IMR-90 (cell line): ENCODE data around the gene FOXP4. TPM values are rescaled to one million over a fixed set of nuclear protein-coding genes. Genes with fewer than 3 reads are reported as not detected.

ENCODE experiments used
- ATAC-seq: fragments of 200-7000 bp; cut with Tn5 transposase; 2 replicates; pipeline ENCODE4 v1.9.1; 2020; ENCODE audit warnings: low read depth, mild to moderate bottlenecking, moderate library complexity
- BruUV-seq: library from RNA; stranded (reverse); fragments of 400-500 nt; replicated peaks from 2 replicates; lab custom pipeline; 2021; lab: Mats Ljungman, UMichigan
- CTCF ChIA-PET: fragments of 300-600 bp; formaldehyde crosslinking; extraction: SDS; loops from one replicate; lab custom pipeline; 2021; ENCODE audit warnings: antibody characterized with exemption; lab: Yijun Ruan, JAX
- POLR2A ChIA-PET: fragments of 300-600 bp; sonication (Branson Sonifier 250); formaldehyde crosslinking; loops from one replicate; lab custom pipeline; 2022; ENCODE audit warnings: antibody characterized with exemption; ENCODE audit not compliant: unreplicated experiment; lab: Charles Lee
- DNase-seq: peaks from one replicate; pipeline ENCODE4 v3.0.0; 2013
- H2AFZ ChIP-seq: replicated peaks from 2 replicates; pipeline ENCODE3; 2013; ENCODE audit warnings: low read length, mild to moderate bottlenecking; ENCODE audit not compliant: poor library complexity
- H2AK5ac ChIP-seq: 2 replicates; pipeline ENCODE4 v1.6.1; 2013; ENCODE audit warnings: low read depth, low read length, inconsistent platforms
- H2AK9ac ChIP-seq: replicated peaks from 2 replicates; pipeline ENCODE3; 2013; ENCODE audit warnings: mild to moderate bottlenecking, low read depth, low read length, moderate library complexity; ENCODE audit not compliant: poor library complexity
- H2BK120ac ChIP-seq: 2 replicates; pipeline ENCODE4 v1.6.1; 2013; ENCODE audit warnings: low read depth, low read length, inconsistent platforms
- H2BK15ac ChIP-seq: 3 replicates; pipeline ENCODE4 v1.6.1; 2013; ENCODE audit warnings: low read depth, low read length, inconsistent platforms
- H2BK20ac ChIP-seq: 2 replicates; pipeline ENCODE4 v1.6.1; 2013; ENCODE audit warnings: low read depth, mild to moderate bottlenecking, inconsistent platforms, low read length, moderate library complexity
- H2BK5ac ChIP-seq: 2 replicates; pipeline ENCODE4 v1.6.1; 2013; ENCODE audit warnings: mild to moderate bottlenecking, low read depth, low read length, inconsistent platforms; ENCODE audit not compliant: poor library complexity, severe bottlenecking
- H3K14ac ChIP-seq: replicated peaks from 2 replicates; pipeline ENCODE4 v1.6.1; 2013; ENCODE audit warnings: low read depth, low read length, inconsistent platforms
- H3K18ac ChIP-seq: 2 replicates; pipeline ENCODE4 v1.6.1; 2013; ENCODE audit warnings: low read depth, low read length, control low read depth
- H3K23ac ChIP-seq: 2 replicates; pipeline ENCODE4 v1.6.1; 2013; ENCODE audit warnings: low read depth, low read length, inconsistent platforms
- H3K27ac ChIP-seq: 2 replicates; pipeline ENCODE4 v1.5.1; 2013; ENCODE audit warnings: mild to moderate bottlenecking, control low read depth, low read length; ENCODE audit not compliant: insufficient read depth
- H3K27me3 ChIP-seq: 2 replicates; pipeline ENCODE4 v1.6.1; 2013; ENCODE audit warnings: low read length; ENCODE audit not compliant: control insufficient read depth, insufficient read depth
- H3K36me3 ChIP-seq: 2 replicates; pipeline ENCODE4 v1.6.1; 2013; ENCODE audit warnings: low read length, mixed read lengths; ENCODE audit not compliant: control insufficient read depth, insufficient read depth
- H3K4ac ChIP-seq: 2 replicates; pipeline ENCODE4 v1.6.1; 2013; ENCODE audit warnings: low read depth, low read length, inconsistent platforms
- H3K4me1 ChIP-seq: 2 replicates; pipeline ENCODE4 v1.6.1; 2013; ENCODE audit warnings: low read length, mixed read lengths; ENCODE audit not compliant: control insufficient read depth, insufficient read depth
- H3K4me2 ChIP-seq: 2 replicates; pipeline ENCODE4 v1.6.1; 2013; ENCODE audit warnings: low read depth, mild to moderate bottlenecking, control low read depth, low read length, moderate library complexity
- H3K4me3 ChIP-seq: 2 replicates; pipeline ENCODE4 v1.5.1; 2013; ENCODE audit warnings: low read depth, mild to moderate bottlenecking, control low read depth, low read length, moderate library complexity; ENCODE audit not compliant: insufficient read depth
- H3K56ac ChIP-seq: 2 replicates; pipeline ENCODE4 v1.6.1; 2013; ENCODE audit warnings: low read length, inconsistent platforms; ENCODE audit not compliant: insufficient read depth; ENCODE audit errors: extremely low read depth
- H3K79me1 ChIP-seq, 2 experiments: 2 replicates each; pipeline ENCODE4 v1.6.1; 2013; ENCODE audit warnings: low read length in 2 of 2, inconsistent platforms in 1 of 2, low read depth in 1 of 2
- H3K9ac ChIP-seq: 2 replicates; pipeline ENCODE4 v1.6.1; 2013; ENCODE audit warnings: low read depth, low read length, control low read depth
- H3K9me1 ChIP-seq: 2 replicates; pipeline ENCODE4 v1.6.1; 2013; ENCODE audit warnings: low read length, inconsistent platforms; ENCODE audit not compliant: insufficient read depth
- H3K9me3 ChIP-seq: 2 replicates; pipeline ENCODE4 v1.6.1; 2013; ENCODE audit warnings: low read length; ENCODE audit not compliant: control insufficient read depth, insufficient read depth
- H4K20me1 ChIP-seq: 2 replicates; pipeline ENCODE4 v1.6.1; 2013; ENCODE audit warnings: low read length, inconsistent platforms; ENCODE audit not compliant: insufficient read depth
- H4K5ac ChIP-seq: 2 replicates; pipeline ENCODE4 v1.6.1; 2013; ENCODE audit warnings: mild to moderate bottlenecking, low read depth, low read length, control low read depth
- H4K8ac ChIP-seq, 2 experiments: 2 replicates each; pipeline ENCODE4 v1.6.1; 2013; ENCODE audit warnings: low read depth in 2 of 2, low read length in 2 of 2, control low read depth in 1 of 2, inconsistent platforms in 1 of 2
- H4K91ac ChIP-seq: 2 replicates; pipeline ENCODE4 v1.6.1; 2013; ENCODE audit warnings: low read depth, low read length, inconsistent platforms; ENCODE audit not compliant: insufficient read depth
- BHLHE40 ChIP-seq: fragments of 150-350 bp; IDR thresholded peaks from 2 replicates; pipeline ENCODE4 v1.6.1; 2016; ENCODE audit warnings: mild to moderate bottlenecking, low read depth, low read length
- CEBPB ChIP-seq: IDR thresholded peaks from 2 replicates; pipeline ENCODE4 v1.6.1; 2012; ENCODE audit warnings: low read depth, low read length, improper control_type of control experiment
- CHD1 ChIP-seq: IDR thresholded peaks from 2 replicates; pipeline ENCODE4 v1.6.1; 2012; ENCODE audit warnings: low read depth, low read length, improper control_type of control experiment
- ELK1 ChIP-seq: fragments of 150-350 bp; IDR thresholded peaks from 2 replicates; pipeline ENCODE4 v1.6.1; 2016; ENCODE audit warnings: low read depth, mild to moderate bottlenecking, low read length, moderate library complexity, borderline replicate concordance
- FOS ChIP-seq: fragments of 150-350 bp; IDR thresholded peaks from 2 replicates; pipeline ENCODE4 v1.6.1; 2016; ENCODE audit warnings: low read depth, low read length
- MAFK ChIP-seq: IDR thresholded peaks from 2 replicates; pipeline ENCODE4 v1.6.1; 2012; ENCODE audit warnings: low read depth, low read length, improper control_type of control experiment
- MAZ ChIP-seq: IDR thresholded peaks from 2 replicates; pipeline ENCODE4 v1.6.1; 2012; ENCODE audit warnings: low read depth, mild to moderate bottlenecking, low read length, improper control_type of control experiment, moderate library complexity, borderline replicate concordance
- MXI1 ChIP-seq: IDR thresholded peaks from 2 replicates; pipeline ENCODE4 v1.6.1; 2012; ENCODE audit warnings: low read depth, mild to moderate bottlenecking, low read length, moderate library complexity, borderline replicate concordance
- NFE2L2 ChIP-seq: fragments of 150-350 bp; IDR thresholded peaks from 2 replicates; pipeline ENCODE4 v1.6.1; 2016; ENCODE audit warnings: low read depth, mild to moderate bottlenecking, low read length
- POLR2A ChIP-seq: IDR thresholded peaks from 2 replicates; pipeline ENCODE4 v1.6.1; 2012; ENCODE audit warnings: mild to moderate bottlenecking, low read depth, low read length
- RAD21 ChIP-seq: IDR thresholded peaks from 2 replicates; pipeline ENCODE4 v1.6.1; 2012; ENCODE audit warnings: low read length, improper control_type of control experiment
- RCOR1 ChIP-seq: IDR thresholded peaks from 2 replicates; pipeline ENCODE4 v1.6.1; 2012; ENCODE audit warnings: mild to moderate bottlenecking, low read length, improper control_type of control experiment; ENCODE audit not compliant: insufficient replicate concordance
- RFX5 ChIP-seq: IDR thresholded peaks from 2 replicates; pipeline ENCODE4 v1.8.0; 2012; ENCODE audit warnings: low read depth, mild to moderate bottlenecking, low read length, moderate library complexity
- SMC3 ChIP-seq: fragments of 150-350 bp; IDR thresholded peaks from 2 replicates; pipeline ENCODE4 v1.6.1; 2016; ENCODE audit warnings: low read depth, mild to moderate bottlenecking, antibody characterized with exemption, low read length, moderate library complexity
- WGBS, 2 experiments: methylation state at CpG; one replicate each; pipeline versions ENCODE4 v1.1.5 to v1.1.7; 2013; ENCODE audit warnings: missing lambda C conversion rate in 2 of 2; ENCODE audit not compliant: insufficient read length in 1 of 2; ENCODE audit errors: extremely low coverage in 2 of 2; 5-methylcytosine and 5-hydroxymethylcytosine counted together
- dilution Hi-C: fragments of 300-500 bp; cut with HindIII; formaldehyde crosslinking; loops from one replicate; pipeline ENCODE4 v1.14.3; 2018; ENCODE audit warnings: low sequenced_read_pairs; ENCODE audit not compliant: unreplicated experiment
- in situ Hi-C: fragments of 300-500 bp; cut with MboI; formaldehyde crosslinking; loops from 3 replicates; pipeline ENCODE4 v1.14.3; 2019; ENCODE audit warnings: low sequenced_read_pairs, inconsistent platforms, mixed read lengths
- intact Hi-C: fragments of 100-400 bp; cut with micrococcal nuclease; formaldehyde crosslinking; loops from 2 replicates; pipeline ENCODE4 v1.10.0; 2022
- polyA plus RNA-seq, 3 experiments: library from polyadenylated mRNA; depleted of rRNA; stranded (reverse); fragments of >200 nt; gene quantifications; 2 replicates each; pipeline ENCODE4 v1.2.3, GENCODE V29; 2012; ENCODE audit warnings: low replicate concordance in 1 of 3
- total RNA-seq: library from RNA; depleted of rRNA; stranded (reverse); fragments of >200 nt; gene quantifications from 2 replicates; pipeline ENCODE4 v1.2.3, GENCODE V29; 2012
- TF ChIP-seq, protein P1 (sequence below): conservative IDR thresholded peaks from 2 replicates; pipeline ENCODE4 v1.5.1; 2012; ENCODE audit warnings: mild to moderate bottlenecking, low read depth, low read length, improper control_type of control experiment
- TF ChIP-seq, protein P2 (sequence below): fragments of 150-350 bp; IDR thresholded peaks from 2 replicates; pipeline ENCODE4 v1.6.1; 2017; ENCODE audit warnings: mild to moderate bottlenecking, antibody characterized with exemption, low read length, low read depth

Gene FOXP4
- total and polyA plus RNA-seq, 2 of the 4 experiments (the other 2 are of a cell fraction): 0.72 to 9.5 TPM

- ATAC-seq: no peak
- intact Hi-C loops: no loop called here
- peaks cover 11% of the 10 kb centered on the region for H3K36me3 ChIP-seq
- H3K9me1 ChIP-seq: 0 out of 2 replicates have a peak, but pooled peaks cover 5% of the 10 kb centered on the region
- H4K20me1 ChIP-seq: peaks cover 34% of the 10 kb centered on the region
- no peak overlapping the region for H3K18ac ChIP-seq
- no peak overlapping the region for H3K56ac ChIP-seq
- H3K14ac ChIP-seq: no peak overlapping the region
- H2BK5ac ChIP-seq: no peak overlapping the region
- DNase-seq: no peak
- H3K79me1 ChIP-seq: peaks cover 11 to 30% of the 10 kb centered on the region in 2 experiments
- no peak overlapping the region for H2BK15ac ChIP-seq
- in situ Hi-C loops: no loop called here
- no peak overlapping the region for H2BK120ac ChIP-seq
- no peak overlapping the region for H3K4me3 ChIP-seq
- no peak overlapping the region for H2AK9ac ChIP-seq
- H3K4me2 ChIP-seq: no peak overlapping the region
- dilution Hi-C loops: no loop called here
- CTCF ChIA-PET: no interaction called here
- no peak overlapping the region for H3K27ac ChIP-seq
- H4K91ac ChIP-seq: no peak overlapping the region
- H4K8ac ChIP-seq: no peak overlapping the region
- H3K9me3 ChIP-seq: no peaks in the 10 kb centered on the region
- H4K5ac ChIP-seq: no peak overlapping the region
- H3K9ac ChIP-seq: no peak overlapping the region
- BruUV-seq: no TSS peak
- no peak overlapping the region for H2BK20ac ChIP-seq
- peaks cover 7% of the 10 kb centered on the region for H3K4me1 ChIP-seq
- H3K23ac ChIP-seq: no peak overlapping the region
- WGBS, 2 experiments: 71% methylated on average over 4 of the region's 10 CpGs; no CpG with 5 or more reads in 1 of the 2 experiments
- POLR2A ChIA-PET: no interaction called here
- no peak overlapping the region for H2AFZ ChIP-seq
- no peaks in the 10 kb centered on the region; the same call in 1 of the 2 replicates for H3K27me3 ChIP-seq
- no peak overlapping the region for H3K4ac ChIP-seq
- TF ChIP-seq, protein P1, sequence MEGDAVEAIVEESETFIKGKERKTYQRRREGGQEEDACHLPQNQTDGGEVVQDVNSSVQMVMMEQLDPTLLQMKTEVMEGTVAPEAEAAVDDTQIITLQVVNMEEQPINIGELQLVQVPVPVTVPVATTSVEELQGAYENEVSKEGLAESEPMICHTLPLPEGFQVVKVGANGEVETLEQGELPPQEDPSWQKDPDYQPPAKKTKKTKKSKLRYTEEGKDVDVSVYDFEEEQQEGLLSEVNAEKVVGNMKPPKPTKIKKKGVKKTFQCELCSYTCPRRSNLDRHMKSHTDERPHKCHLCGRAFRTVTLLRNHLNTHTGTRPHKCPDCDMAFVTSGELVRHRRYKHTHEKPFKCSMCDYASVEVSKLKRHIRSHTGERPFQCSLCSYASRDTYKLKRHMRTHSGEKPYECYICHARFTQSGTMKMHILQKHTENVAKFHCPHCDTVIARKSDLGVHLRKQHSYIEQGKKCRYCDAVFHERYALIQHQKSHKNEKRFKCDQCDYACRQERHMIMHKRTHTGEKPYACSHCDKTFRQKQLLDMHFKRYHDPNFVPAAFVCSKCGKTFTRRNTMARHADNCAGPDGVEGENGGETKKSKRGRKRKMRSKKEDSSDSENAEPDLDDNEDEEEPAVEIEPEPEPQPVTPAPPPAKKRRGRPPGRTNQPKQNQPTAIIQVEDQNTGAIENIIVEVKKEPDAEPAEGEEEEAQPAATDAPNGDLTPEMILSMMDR: no peak
- no peak for TF ChIP-seq CHD1
- TF ChIP-seq RFX5: no peak
- TF ChIP-seq MAZ: no peak
- no peak for TF ChIP-seq POLR2A
- TF ChIP-seq MAFK: no peak
- TF ChIP-seq, protein P2, sequence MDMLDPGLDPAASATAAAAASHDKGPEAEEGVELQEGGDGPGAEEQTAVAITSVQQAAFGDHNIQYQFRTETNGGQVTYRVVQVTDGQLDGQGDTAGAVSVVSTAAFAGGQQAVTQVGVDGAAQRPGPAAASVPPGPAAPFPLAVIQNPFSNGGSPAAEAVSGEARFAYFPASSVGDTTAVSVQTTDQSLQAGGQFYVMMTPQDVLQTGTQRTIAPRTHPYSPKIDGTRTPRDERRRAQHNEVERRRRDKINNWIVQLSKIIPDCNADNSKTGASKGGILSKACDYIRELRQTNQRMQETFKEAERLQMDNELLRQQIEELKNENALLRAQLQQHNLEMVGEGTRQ: no peak
- no peak for TF ChIP-seq FOS
- TF ChIP-seq BHLHE40: no peak
- no peak for TF ChIP-seq NFE2L2
- TF ChIP-seq RCOR1: no peak
- no peak for TF ChIP-seq ELK1
- no peak for TF ChIP-seq RAD21
- TF ChIP-seq CEBPB: no peak
- TF ChIP-seq SMC3: no peak
- TF ChIP-seq MXI1: no peak
- no peak overlapping the region for H2AK5ac ChIP-seq
These were observed 6.5 kb downstream of the FOXP4 start for GRCh38 chr6:41552723-41553122.
